Measurements from ENCODE around the gene DOCK3.

- no peak for TF ChIP-seq CTCF (IDR thresholded peaks at IDR 0.05; ENCODE audit: poor library complexity, severe bottlenecking)
- TF ChIP-seq, protein P1, sequence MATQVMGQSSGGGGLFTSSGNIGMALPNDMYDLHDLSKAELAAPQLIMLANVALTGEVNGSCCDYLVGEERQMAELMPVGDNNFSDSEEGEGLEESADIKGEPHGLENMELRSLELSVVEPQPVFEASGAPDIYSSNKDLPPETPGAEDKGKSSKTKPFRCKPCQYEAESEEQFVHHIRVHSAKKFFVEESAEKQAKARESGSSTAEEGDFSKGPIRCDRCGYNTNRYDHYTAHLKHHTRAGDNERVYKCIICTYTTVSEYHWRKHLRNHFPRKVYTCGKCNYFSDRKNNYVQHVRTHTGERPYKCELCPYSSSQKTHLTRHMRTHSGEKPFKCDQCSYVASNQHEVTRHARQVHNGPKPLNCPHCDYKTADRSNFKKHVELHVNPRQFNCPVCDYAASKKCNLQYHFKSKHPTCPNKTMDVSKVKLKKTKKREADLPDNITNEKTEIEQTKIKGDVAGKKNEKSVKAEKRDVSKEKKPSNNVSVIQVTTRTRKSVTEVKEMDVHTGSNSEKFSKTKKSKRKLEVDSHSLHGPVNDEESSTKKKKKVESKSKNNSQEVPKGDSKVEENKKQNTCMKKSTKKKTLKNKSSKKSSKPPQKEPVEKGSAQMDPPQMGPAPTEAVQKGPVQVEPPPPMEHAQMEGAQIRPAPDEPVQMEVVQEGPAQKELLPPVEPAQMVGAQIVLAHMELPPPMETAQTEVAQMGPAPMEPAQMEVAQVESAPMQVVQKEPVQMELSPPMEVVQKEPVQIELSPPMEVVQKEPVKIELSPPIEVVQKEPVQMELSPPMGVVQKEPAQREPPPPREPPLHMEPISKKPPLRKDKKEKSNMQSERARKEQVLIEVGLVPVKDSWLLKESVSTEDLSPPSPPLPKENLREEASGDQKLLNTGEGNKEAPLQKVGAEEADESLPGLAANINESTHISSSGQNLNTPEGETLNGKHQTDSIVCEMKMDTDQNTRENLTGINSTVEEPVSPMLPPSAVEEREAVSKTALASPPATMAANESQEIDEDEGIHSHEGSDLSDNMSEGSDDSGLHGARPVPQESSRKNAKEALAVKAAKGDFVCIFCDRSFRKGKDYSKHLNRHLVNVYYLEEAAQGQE (IDR thresholded peaks at IDR 0.05; ENCODE audit: borderline replicate concordance): no peak
- TF ChIP-seq POLR2AphosphoS5 (IDR thresholded peaks at IDR 0.05): no peak
Observed at GRCh38 chr3:51295625-51296024, 620.9 kb downstream of the DOCK3 start.

Measured in neural cell (in vitro differentiated cells).